ENCODE measurements around the gene MCHR2.

MCHR2 gene

DNA sequence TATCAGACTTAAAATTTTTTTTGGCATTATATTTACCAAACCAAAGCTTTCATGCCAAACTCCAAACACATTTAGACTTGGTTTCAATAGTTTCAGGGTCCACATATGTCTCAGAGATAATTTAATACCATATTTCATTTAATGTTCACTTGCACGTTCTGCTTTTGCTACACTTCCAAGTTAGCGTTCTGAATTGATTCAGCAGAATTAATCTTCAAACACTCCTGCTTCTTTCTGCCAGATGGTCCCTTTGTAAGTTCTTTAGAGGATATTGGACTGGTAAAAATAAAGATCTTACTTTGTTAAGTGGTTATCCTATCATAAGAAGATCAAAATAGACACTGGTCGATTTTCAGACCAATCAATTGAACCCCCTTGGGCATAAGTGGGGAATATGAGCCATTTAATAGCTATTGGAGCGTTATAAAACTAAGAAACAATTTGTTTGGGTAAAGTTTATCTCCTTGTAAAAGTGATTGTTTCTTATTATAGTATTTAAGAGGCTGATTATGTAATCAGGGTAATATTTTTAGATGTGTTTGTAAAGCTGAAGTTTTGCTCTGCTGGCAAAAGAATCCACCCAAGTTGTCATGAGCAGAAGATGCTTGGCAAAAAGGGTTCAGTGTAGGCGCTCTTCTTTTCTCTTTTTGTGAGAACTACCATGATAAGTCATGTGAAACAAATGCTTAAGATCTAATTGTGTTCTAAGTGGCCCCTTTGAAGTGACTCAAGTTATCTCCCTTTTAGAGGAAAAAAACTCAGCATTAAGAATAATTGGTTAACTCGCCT is 92.2 kb downstream of the MCHR2 start:
- DNase-seq, result no peak

DNA sequence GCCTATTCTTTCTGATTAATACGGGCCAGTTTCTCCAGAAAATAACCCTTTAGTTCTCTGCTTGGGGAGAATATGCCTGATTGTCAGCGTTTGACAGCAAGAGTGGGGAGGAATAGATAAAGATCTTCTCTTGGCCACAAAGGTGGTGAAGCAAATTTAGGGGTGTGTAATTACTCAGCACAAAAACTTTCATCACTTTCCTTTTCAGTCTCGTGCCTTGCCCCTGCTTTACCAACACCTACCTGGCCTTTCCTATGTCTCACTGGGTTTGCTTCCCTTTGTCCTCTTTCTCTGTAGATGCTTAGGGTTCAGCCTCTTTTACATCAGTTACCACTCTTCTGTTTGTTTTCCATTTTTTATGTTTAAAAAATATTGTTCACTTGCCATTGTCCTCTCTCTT is 99.2 kb downstream of the MCHR2 start:
- DNase-seq, result no peak

DNA sequence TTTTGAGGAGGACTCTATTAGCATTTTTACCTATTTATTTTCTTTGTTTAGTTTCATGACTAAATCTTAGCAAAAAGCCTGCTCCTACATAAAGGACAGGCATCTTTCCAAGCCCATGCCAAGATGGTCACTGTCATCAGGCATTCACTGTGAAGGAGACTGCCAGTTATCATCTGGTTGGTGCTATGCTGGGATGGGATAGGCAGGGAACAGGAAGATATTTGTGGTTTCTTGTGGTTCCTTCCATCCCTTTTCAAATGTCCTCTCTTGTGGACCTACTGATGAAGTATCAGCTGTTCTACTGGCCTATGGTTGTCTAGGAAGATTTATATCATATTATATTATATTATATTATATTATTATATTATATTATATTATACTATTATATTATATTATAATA is 107.0 kb downstream of the MCHR2 start:
- DNase-seq, result no peak

DNA sequence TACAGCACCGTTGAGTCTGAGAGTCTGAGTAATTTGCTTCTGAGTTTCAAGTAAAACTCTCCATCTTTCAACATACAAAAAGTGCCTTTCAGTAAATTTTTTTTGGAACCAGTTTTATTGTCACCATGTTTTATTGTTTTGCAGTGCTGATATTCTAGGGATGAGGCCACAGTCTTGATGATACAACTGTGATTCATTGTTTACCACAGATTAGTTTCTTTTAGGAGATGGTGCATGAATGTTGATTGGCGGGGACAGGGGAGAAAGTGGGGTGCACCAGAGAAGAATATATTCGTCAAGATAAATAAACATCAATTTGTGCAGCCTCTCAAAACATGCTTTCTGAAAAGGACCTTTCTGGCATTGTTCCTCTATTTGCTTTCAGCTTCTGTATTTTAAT is 109.0 kb downstream of the MCHR2 start:
- DNase-seq, result no peak

DNA sequence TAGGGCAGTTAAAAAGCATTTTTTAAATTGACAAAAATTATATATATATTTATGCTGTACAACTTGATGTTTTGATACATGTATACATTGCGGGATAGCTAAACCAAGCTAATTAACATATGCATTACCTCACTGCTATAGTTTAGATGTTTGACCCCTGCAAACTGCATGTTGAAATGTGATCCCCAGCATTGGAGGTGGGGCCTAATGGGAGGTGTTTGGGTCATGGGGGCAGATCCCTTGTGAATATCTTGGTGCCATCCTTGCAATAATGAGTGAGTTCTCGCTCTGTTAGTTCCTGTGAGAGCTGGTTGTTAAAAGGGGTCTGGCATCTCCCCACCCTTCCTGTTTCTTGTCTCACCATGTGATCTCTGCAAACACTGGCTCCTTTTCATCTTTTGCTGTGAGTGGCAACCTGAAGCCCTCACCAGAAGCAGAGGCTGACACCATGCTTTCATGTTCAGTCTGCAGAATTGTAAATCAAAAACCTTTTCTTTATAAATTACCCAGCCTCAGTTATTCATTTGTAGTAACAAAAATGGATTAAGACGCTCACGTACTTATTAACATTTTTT is 111.8 kb downstream of the MCHR2 start:
- no peak for DNase-seq

DNA sequence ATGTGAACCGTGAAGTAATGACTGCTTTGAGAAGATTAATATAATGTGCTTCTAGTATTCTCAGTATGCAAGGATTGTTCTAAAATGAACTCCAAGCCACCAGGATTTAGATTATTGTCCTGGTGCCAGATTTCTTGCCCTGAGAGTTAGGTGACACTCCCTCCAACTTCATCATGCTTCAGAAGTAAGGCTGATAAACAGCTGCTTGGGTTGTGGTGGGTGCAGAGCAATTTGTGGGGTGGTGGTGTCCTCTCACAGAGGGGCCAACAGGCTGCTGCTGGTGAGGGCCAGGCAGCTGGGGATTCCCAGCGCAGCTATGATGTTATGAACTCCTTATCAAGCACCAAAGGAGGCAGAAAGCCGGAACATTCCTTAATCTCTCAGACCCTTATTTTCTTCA is 114.6 kb downstream of the MCHR2 start:
- DNase-seq, result no peak

DNA sequence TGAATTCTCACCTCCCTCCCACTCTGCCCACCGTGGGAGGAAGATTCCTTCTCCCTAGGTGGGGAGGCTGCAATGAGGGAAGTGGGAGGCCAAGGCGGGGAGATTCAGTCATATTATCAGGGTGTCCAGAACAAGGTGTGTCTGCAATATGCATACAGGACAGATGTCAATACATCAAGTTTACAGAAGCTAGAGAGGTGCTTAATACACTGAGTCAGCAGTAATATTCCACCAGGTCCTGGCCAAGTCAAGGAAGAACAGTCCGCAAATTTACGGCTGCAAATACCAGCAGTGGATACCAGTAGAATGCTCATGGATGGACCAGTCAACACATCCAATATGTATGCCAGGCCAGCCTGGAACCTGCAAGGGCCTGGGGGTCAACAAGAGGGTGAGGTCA is 119.0 kb downstream of the MCHR2 start:
- DNase-seq, result no peak

DNA sequence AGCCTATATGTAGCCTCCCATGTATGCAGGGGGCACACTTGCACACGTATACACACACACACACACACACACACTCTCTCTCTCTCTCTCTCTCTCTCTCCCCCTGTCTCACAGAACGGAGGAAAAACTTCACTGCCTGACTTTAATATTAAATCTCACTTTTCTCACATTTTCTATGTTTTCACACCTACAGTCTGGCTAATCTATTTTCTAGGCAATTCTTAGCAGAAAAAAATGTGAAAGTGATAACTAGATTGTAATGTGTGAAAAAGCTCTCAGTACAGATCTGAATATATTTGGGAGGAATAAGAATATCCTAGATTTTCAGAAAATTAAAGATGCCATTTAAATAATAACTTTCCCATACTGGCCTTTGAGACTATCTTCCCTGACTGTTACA is 120.9 kb downstream of the MCHR2 start:
- DNase-seq, result no peak

DNA sequence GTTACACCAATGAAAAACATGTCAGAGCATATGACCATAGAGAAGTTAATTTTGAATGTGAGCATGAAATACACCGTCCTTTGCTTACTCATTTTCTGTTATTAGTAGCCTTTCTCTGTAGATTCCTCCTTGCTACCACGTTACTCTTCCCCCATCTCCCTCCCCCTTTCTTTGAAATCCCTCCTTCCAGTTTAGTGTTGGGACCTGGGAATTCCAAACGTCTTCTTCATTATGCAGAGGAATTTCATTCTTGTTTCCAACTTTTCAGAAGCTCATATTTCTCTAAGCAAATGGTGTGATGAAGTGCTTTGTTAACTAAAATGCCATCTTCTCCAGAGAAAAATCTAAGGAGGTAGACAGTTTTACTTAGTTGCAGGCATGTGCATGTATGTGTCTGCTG is 122.4 kb downstream of the MCHR2 start:
- DNase-seq, result no peak

Data from CD4-positive, alpha-beta T cell treated with Interleukin-17A for 4 hours (primary cell).